Muscle layer of colon (tissue), 2 donors: Measurements from ENCODE around the gene KCNMB1.
"Not testable (repeated sequence)": the region's sequence is repeated elsewhere in the genome, so short reads cannot be mapped to it uniquely, and the experiment has no call there.

ENCODE experiments used
- H3K27ac ChIP-seq: one replicate; pipeline ENCODE4 v1.7.0; 2013; ENCODE audit warnings: low read depth, mild to moderate bottlenecking, low read length, moderate library complexity
- H3K27me3 ChIP-seq, 2 donors: one replicate each; pipeline ENCODE4 v1.7.0; 2013; ENCODE audit warnings: low read length in 2 of 2, mild to moderate bottlenecking in 2 of 2; ENCODE audit not compliant: insufficient read depth in 2 of 2, control insufficient read depth in 1 of 2
- H3K36me3 ChIP-seq: one replicate; pipeline ENCODE4 v1.7.0; 2013; ENCODE audit warnings: mild to moderate bottlenecking, low read length; ENCODE audit not compliant: insufficient read depth
- H3K4me1 ChIP-seq: one replicate; pipeline ENCODE4 v1.7.0; 2013; ENCODE audit warnings: mild to moderate bottlenecking, low read length; ENCODE audit not compliant: insufficient read depth
- H3K4me3 ChIP-seq, 2 donors: one replicate each; pipeline ENCODE4 v1.7.0; 2013; ENCODE audit warnings: low read length in 2 of 2, low read depth in 1 of 2, mild to moderate bottlenecking in 1 of 2, moderate library complexity in 1 of 2
- H3K9ac ChIP-seq: one replicate; pipeline ENCODE4 v1.7.0; 2013; ENCODE audit warnings: low read length
- H3K9me3 ChIP-seq: one replicate; pipeline ENCODE4 v1.7.0; 2013; ENCODE audit warnings: mild to moderate bottlenecking, low read length
- donor health status: abdominal sarcoma.
- donor health status: Adenocarcinoma of cecum.

Gene KCNMB1

DNA sequence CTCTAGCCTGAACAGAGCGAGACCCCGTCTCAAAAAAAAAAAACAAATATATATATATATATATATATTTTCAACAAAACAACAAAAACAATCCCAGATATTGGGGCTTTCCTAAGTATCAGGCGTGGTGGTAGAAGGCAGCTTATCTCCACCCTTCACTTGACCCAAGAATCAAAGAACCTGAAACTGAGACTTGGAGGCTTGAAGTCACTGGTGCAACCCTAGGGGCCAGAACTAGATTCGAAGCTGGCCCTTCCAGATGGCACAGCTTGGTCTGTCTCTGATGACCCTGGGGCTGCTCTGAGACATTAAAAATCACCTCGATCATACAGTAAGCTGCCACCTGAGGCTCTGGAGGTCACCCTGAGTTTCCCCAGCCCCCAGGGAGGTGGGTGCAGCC lies 1.3 kb upstream of the KCNMB1 start:
- Histone ChIP-seq H3K9me3 (no peaks in the 10 kb centered on the region), H3K36me3 (peaks cover 1% of the 10 kb centered on the region), H3K9ac (peak overlapping the region; percentile 59), H3K4me1 (peaks cover 41% of the 10 kb centered on the region), H3K27ac (peak overlapping the region; percentile 75), H3K4me3 (peak overlapping the region; percentile 7 to 58), H3K27me3 (no peaks in the 10 kb centered on the region)

DNA sequence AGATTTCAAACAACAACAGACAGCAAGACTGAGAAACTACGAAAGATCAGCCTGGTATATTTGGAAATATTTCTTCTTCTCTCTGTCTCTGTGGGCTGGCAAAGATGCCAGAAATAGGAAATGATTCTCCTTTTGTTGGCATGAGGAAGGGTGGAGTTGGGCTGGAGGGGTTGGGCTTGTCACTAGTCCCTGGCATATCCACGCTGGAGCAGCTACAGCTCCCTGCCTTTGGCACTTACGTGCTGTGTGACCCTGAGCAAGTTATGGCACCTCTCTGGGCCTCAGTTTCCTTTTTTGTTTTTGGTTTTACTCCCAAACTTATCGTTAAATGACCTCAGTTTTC lies 354 bp upstream of the KCNMB1 start:
- H3K9me3 ChIP-seq, result no peaks in the 10 kb centered on the region
- H3K4me3 ChIP-seq, result peak overlapping the region; percentile 44 to 69
- peak overlapping the region; percentile 90 for H3K9ac ChIP-seq
- peaks cover 41% of the 10 kb centered on the region for H3K4me1 ChIP-seq
- H3K36me3 ChIP-seq, result peaks cover 11% of the 10 kb centered on the region
- H3K27me3 ChIP-seq, result no peaks in the 10 kb centered on the region
- H3K27ac ChIP-seq, result peak overlapping the region; percentile 77

DNA sequence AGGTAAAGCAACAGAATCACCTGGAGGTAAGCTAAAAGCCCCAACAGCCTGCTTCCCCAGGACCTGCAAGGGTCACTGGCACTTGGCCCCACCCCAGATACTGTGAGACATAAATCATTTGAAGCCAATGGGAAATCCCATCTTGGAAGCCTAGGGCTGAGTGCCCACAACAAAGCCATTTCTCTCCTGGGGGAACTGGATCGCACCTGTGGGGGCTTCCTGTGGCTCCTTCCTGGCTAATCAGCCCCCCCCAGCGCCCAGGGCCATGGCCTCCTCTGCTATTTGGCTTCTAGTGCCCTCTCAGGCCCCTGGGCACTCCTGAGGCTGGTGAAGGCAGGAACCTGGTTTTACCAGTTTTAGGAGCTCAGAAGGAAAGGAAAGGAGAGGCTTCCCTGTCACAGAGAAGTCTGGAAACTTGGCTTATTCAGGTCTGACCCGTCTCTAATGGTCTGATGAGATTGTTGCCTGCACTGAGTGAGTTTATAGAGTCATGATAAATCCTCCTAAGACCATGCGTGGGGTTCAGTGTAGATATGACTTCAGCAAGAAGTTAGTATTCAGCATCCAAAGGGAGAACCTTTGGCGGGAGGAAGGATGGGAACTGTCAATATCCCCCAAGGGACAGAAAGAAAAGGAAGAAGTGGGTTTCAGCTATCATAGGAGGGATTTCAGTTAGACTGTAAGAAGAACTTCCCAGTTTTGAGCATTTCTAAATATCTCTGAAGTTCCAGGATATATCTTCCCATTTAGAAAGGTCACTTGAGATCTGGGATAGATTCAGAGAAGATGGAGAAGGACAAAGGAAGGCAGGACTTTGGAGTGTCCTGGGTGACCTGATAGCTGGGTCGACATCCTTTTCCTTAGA lies 1.2 kb downstream of the KCNMB1 start:
- H3K27me3 ChIP-seq, result no peaks in the 10 kb centered on the region
- peaks cover 26% of the 10 kb centered on the region for H3K36me3 ChIP-seq
- H3K9me3 ChIP-seq, result no peaks in the 10 kb centered on the region
- peak overlapping the region; percentile 44 to 69 for H3K4me3 ChIP-seq
- H3K4me1 ChIP-seq, result peaks cover 45% of the 10 kb centered on the region
- peak overlapping the region; percentile 77 for H3K27ac ChIP-seq
- peak overlapping the region; percentile 90 for H3K9ac ChIP-seq

DNA sequence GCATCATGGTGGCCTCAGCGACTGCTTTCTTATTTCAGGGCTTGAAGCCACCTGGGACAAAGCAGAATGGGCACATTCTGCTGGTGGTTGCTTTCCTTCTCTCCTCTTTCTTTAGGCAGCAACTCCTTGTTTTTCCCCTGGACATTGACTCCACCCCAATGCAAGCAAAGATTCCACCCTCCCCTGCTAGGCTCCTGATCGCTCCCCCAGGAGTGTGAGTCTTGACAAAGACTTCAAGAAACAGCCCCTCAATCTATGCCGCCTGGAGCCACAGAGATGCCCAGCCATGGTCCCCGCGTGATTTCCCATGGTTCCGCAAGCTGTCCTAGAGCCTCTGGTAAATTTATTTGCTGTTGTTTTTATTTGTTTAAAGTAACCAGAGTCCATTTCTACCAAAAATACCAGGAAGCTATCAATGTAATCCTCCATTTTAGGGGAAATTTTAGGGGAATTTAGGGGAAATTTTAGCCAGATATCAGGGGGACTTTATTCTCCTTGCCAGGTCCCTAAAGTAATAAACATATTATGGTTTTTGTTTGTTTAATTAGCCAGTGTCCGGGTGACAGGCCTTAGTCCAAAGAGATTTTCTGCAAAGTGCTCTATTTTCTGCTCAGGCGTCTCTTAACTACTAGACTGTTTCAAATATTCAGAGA lies 2.3 kb downstream of the KCNMB1 start:
- H3K4me3 ChIP-seq, result peak overlapping the region; percentile 34 to 69
- H3K27me3 ChIP-seq, result no peaks in the 10 kb centered on the region
- peaks cover 37% of the 10 kb centered on the region for H3K36me3 ChIP-seq
- H3K9me3 ChIP-seq, result no peaks in the 10 kb centered on the region
- peak overlapping the region; percentile 90 for H3K9ac ChIP-seq
- H3K4me1 ChIP-seq, result peaks cover 42% of the 10 kb centered on the region
- peak overlapping the region; percentile 77 for H3K27ac ChIP-seq

DNA sequence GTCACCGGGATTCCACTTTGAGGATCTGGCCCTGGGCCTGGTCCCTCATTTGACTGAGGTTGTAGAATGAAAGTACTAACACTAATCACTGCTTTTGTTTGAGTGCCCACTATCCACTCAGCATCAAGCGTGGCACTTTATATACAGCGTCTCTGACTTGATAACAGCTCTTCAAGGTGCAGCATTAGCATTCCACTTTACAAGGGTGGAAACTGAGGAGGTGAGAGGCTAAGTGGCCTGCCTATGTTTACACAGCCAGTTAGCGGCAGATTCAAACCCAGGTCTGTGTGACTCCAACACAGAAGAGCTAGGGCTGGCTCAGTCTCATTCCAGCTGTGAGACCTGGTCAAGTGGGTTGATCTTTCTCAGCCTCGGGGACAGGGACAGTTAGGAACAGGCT lies 5.9 kb downstream of the KCNMB1 start:
- Histone ChIP-seq H3K9me3 (no peaks in the 10 kb centered on the region), H3K4me1 (peaks cover 49% of the 10 kb centered on the region), H3K27me3 (no peaks in the 10 kb centered on the region), H3K27ac (peak overlapping the region; percentile 43), H3K4me3 (no peak overlapping the region), H3K9ac (no peak overlapping the region), H3K36me3 (peaks cover 49% of the 10 kb centered on the region)

DNA sequence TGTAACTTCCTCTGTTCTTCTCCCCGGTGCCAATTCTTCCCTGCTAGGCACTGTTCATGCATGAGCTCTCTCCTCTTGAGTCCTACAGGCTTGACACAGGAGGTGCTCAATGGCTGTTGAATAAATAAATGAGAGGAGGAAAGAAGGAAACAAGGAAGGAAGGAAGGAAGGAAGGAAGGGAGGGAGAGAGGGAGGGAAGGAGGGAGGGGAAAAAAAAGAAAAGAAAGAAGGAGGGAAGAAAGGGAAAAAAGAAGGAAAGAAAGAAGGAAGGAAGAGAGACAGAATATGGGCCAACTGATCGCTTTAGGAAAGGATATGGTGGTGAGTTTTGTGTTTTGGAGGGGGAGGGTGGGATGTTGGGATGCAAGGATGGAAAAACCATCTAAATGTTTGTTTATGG lies 6.4 kb downstream of the KCNMB1 start:
- peaks cover 51% of the 10 kb centered on the region for H3K36me3 ChIP-seq
- no peak overlapping the region for H3K4me3 ChIP-seq
- no peaks in the 10 kb centered on the region for H3K9me3 ChIP-seq
- H3K27me3 ChIP-seq, result no peaks in the 10 kb centered on the region
- no peak overlapping the region for H3K9ac ChIP-seq
- H3K27ac ChIP-seq, result peak overlapping the region; percentile 43
- peaks cover 49% of the 10 kb centered on the region for H3K4me1 ChIP-seq

DNA sequence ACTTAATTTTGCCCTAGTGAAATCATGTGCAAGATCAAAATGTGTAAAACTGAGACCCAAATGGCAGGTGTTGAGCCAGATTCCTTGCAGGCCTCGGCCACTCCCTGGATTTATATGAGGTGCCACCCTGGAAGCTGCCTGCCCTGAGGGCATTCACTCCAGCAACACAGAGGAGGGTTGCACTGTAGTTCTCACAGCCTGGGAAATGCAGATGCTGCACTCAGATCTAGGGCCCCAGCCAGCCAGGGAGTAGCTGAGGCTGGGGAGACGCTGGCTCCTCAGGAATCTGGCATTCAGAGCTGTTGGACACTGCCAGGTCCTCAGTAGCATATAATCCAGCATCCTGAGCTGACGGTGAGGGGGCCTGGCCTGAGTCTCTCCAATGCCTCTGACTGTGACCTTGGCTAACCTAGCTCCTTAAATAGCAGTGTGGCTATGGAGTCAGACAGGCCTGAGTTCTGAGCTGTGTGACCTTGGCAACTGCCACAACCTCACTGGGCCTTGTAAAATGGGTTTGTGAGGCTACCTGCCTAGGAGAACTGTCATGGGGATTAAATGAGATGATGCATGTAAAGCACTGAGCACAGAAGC lies 8.7 kb downstream of the KCNMB1 start:
- Histone ChIP-seq H3K27ac (no peak overlapping the region), H3K4me1 (peaks cover 47% of the 10 kb centered on the region), H3K36me3 (peaks cover 49% of the 10 kb centered on the region), H3K4me3 (no peak overlapping the region), H3K27me3 (no peaks in the 10 kb centered on the region), H3K9me3 (no peaks in the 10 kb centered on the region), H3K9ac (no peak overlapping the region)

DNA sequence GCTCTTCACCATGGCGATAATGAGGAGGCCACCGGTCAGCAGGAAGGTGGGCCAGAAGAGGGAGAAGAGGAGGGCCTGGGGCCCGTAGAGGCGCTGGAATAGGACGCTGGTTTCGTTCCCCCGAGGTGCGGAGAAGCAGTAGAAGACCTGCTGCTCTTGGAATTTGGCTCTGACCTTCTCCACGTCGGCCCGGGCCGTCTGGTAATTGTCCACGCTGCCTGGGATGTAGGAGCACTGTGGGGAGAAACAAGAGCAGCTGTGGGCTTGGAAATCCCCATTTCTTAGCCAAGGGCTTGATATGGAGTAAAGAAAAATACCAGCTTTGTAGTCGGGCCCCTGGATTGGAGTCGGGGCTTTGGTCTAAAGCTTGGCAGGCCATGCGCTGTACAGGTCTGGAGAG lies 10.4 kb downstream of the KCNMB1 start:
- Histone ChIP-seq H3K36me3 (peaks cover 32% of the 10 kb centered on the region), H3K27me3 (no peaks in the 10 kb centered on the region), H3K4me1 (peaks cover 34% of the 10 kb centered on the region), H3K27ac (peak overlapping the region; percentile 46), H3K4me3 (no peak overlapping the region), H3K9me3 (no peaks in the 10 kb centered on the region), H3K9ac (no peak overlapping the region)

DNA sequence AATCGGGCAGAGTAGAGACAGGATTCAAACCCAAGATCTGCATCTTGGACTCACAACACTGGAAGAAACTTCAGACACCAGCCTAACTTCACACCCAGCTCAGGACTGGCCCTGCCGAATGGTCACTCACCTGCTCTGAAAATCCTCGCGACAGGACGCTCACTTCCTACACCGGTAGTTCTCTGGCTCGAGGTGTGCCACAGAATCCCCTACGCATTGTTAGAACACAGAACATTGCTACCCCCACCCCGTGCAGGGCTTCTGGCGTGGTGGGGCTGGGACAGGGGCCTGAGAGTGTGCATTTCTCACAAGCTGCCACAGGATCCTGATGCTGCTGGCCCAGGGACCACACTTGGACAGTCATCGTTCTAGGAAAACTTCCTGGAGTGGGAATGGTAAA lies 12.1 kb downstream of the KCNMB1 start:
- peaks cover 21% of the 10 kb centered on the region for H3K4me1 ChIP-seq
- no peaks in the 10 kb centered on the region for H3K27me3 ChIP-seq
- H3K9me3 ChIP-seq, result no peaks in the 10 kb centered on the region
- H3K36me3 ChIP-seq, result peaks cover 15% of the 10 kb centered on the region
- no peak overlapping the region for H3K9ac ChIP-seq
- no peak overlapping the region for H3K27ac ChIP-seq
- H3K4me3 ChIP-seq, result no peak overlapping the region

DNA sequence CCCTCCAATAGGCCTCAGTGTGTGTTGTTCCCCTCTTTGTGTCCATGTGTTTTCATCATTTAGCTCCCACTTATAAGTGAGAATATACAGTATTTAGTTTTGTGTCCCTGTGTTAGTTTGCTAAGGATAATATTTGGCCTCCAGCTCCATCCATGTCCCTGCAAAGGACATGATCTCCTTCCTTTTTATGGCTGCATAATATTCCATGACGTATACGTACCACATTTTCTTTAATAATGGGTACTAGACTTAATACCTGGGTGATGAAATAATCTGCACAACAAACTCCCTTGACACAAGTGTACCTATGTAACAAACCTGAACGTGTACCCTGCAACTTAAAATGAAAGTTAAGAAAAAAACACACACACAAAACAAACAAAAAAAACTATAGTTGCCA lies 12.6 kb downstream of the KCNMB1 start:
- H3K27me3 ChIP-seq, H3K9ac ChIP-seq, H3K4me3 ChIP-seq, H3K27ac ChIP-seq, H3K9me3 ChIP-seq: not testable (repeated sequence)
- H3K4me1 ChIP-seq, result peaks cover 16% of the 10 kb centered on the region
- H3K36me3 ChIP-seq, result peaks cover 13% of the 10 kb centered on the region

DNA sequence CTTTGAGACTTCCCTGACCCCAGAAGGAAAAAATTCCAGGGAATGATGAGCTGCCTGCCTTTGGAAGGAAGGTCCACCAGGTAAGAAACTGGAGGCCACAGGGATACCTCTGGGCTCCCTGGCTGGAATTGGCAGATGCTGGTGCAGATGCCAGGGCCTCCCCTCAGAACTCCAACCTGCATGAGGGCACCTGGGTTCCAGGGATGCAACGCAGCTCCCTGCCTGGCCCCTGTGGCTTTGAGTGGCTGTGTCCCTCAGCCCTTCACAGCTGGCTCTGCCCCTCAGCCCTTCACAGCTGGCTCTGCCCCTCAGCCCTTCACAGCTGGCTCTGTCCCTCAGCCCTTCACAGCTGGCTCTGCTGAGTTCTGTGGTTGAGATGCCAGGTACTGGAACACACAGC lies 13.9 kb downstream of the KCNMB1 start:
- Histone ChIP-seq H3K9me3 (no peaks in the 10 kb centered on the region), H3K27me3 (no peaks in the 10 kb centered on the region), H3K4me1 (peaks cover 11% of the 10 kb centered on the region), H3K27ac (no peak overlapping the region), H3K4me3 (no peak overlapping the region), H3K36me3 (peaks cover 8% of the 10 kb centered on the region), H3K9ac (no peak overlapping the region)
